Adrenal gland (tissue), 5 donors: ENCODE data around the gene ITPK1.
"Not testable (repeated sequence)": the region's sequence is repeated elsewhere in the genome, so short reads cannot be mapped to it uniquely, and the experiment has no call there.

ENCODE experiments used
- CTCF ChIP-seq, 6 experiments: fragments of 450-650 bp in 4 of 6; fragments of 200-600 bp in 2 of 6; sonication (generic) in 1 of 6; IDR thresholded peaks; 1 replicate in 5 of 6; 2 replicates in 1 of 6; pipeline versions ENCODE4 v1.5.1 to v1.8.0; 2016 to 2021; ENCODE audit warnings: antibody characterized with exemption in 6 of 6, mild to moderate bottlenecking in 2 of 6, moderate library complexity in 1 of 6
- POLR2A ChIP-seq, 2 donors: fragments of 450-650 bp; IDR thresholded peaks; one replicate each; pipeline ENCODE4 v1.6.1; 2017; ENCODE audit warnings: antibody characterized with exemption in 2 of 2, mild to moderate bottlenecking in 2 of 2, moderate library complexity in 1 of 2
- donor health status: DM: no; HTN: no; CAD: no.

- not testable (repeated sequence) for TF ChIP-seq CTCF, POLR2A (IDR thresholded peaks at IDR 0.05)
Measured at GRCh38 chr14:93158349-93158748, 42.6 kb upstream of the ITPK1 start.
